NCI-H1694 (cell line): Measurements from ENCODE around the gene TMTC1.

Source experiments
- DNase-seq: peaks from one replicate; lab custom pipeline; 2025; lab: John Stamatoyannopoulos, UW

TMTC1 gene

GRCh38 chr12:29711381-29711780 is 72.4 kb downstream of the TMTC1 start:
- no peak for DNase-seq

GRCh38 chr12:29710104-29710503 is 73.6 kb downstream of the TMTC1 start:
- peak; percentile 83 for DNase-seq

GRCh38 chr12:29709496-29710040 is 74.2 kb downstream of the TMTC1 start:
- DNase-seq: peak; percentile 31

- no peak for DNase-seq
Measured at GRCh38 chr12:29709054-29709453, 74.7 kb downstream of the TMTC1 start.

GRCh38 chr12:29707846-29708245 is 75.9 kb downstream of the TMTC1 start:
- no peak for DNase-seq

- no peak for DNase-seq
Measured at GRCh38 chr12:29706311-29706710, 77.4 kb downstream of the TMTC1 start.

GRCh38 chr12:29703528-29703927 is 80.2 kb downstream of the TMTC1 start:
- DNase-seq: no peak

GRCh38 chr12:29702972-29703371 is 80.8 kb downstream of the TMTC1 start:
- no peak for DNase-seq

- DNase-seq: no peak
Measured at GRCh38 chr12:29702222-29702621, 81.5 kb downstream of the TMTC1 start.

- DNase-seq: no peak
Measured at GRCh38 chr12:29700761-29701481, 82.8 kb downstream of the TMTC1 start.

- no peak for DNase-seq
Measured at GRCh38 chr12:29698756-29699155, 85.0 kb downstream of the TMTC1 start.

- no peak for DNase-seq
Measured at GRCh38 chr12:29695800-29696199, 87.9 kb downstream of the TMTC1 start.

- DNase-seq: no peak
Measured at GRCh38 chr12:29695026-29695425, 88.7 kb downstream of the TMTC1 start.

- DNase-seq: no peak
Measured at GRCh38 chr12:29694002-29694401, 89.7 kb downstream of the TMTC1 start.

GRCh38 chr12:29692237-29692636 is 91.5 kb downstream of the TMTC1 start:
- DNase-seq: no peak

GRCh38 chr12:29691161-29691854 is 92.4 kb downstream of the TMTC1 start:
- no peak for DNase-seq

- DNase-seq: no peak
Measured at GRCh38 chr12:29690728-29691127, 93.0 kb downstream of the TMTC1 start.

- DNase-seq: no peak
Measured at GRCh38 chr12:29688914-29689313, 94.8 kb downstream of the TMTC1 start.

- no peak for DNase-seq
Measured at GRCh38 chr12:29682088-29682487, 101.7 kb downstream of the TMTC1 start.

GRCh38 chr12:29681370-29681769 is 102.4 kb downstream of the TMTC1 start:
- no peak for DNase-seq

- DNase-seq: no peak
Measured at GRCh38 chr12:29676676-29677075, 107.1 kb downstream of the TMTC1 start.

- DNase-seq: no peak
Measured at GRCh38 chr12:29674463-29674862, 109.3 kb downstream of the TMTC1 start.

- no peak for DNase-seq
Measured at GRCh38 chr12:29673346-29673745, 110.4 kb downstream of the TMTC1 start.
